Effector memory CD8-positive, alpha-beta T cell (primary cell): ENCODE results near the gene CFAP46.

Source experiments
- ATAC-seq: fragments of 150-1000 bp; cut with Tn5 transposase; replicated peaks from 2 replicates; pipeline ENCODE4 v1.10.0; 2021; ENCODE audit warnings: mild to moderate bottlenecking, moderate library complexity
- DNase-seq, 3 experiments: peaks; one replicate each; pipeline ENCODE4 v3.0.0; 2021
- H3K27ac Mint-ChIP-seq, 2 donors: one replicate each; pipeline ENCODE4 v1.8.0; 2022; ENCODE audit warnings: mild to moderate bottlenecking in 2 of 2, mixed read lengths in 2 of 2, moderate library complexity in 2 of 2
- H3K27me3 Mint-ChIP-seq, 2 donors: one replicate each; pipeline ENCODE4 v1.8.0; 2022; ENCODE audit warnings: mixed read lengths in 2 of 2
- H3K36me3 Mint-ChIP-seq: one replicate; pipeline ENCODE4 v1.8.0; 2022; ENCODE audit warnings: mild to moderate bottlenecking, moderate library complexity, mixed read lengths; ENCODE audit not compliant: insufficient read depth
- H3K4me1 Mint-ChIP-seq, 2 donors: one replicate each; pipeline ENCODE4 v1.8.0; 2022; ENCODE audit warnings: low read depth in 2 of 2, mixed read lengths in 2 of 2
- H3K4me3 Mint-ChIP-seq, 2 donors: one replicate each; pipeline ENCODE4 v1.8.0; 2022; ENCODE audit warnings: mild to moderate bottlenecking in 2 of 2, mixed read lengths in 2 of 2, moderate library complexity in 2 of 2
- H3K9me3 Mint-ChIP-seq, 2 donors: one replicate each; pipeline ENCODE4 v1.8.0; 2022; ENCODE audit warnings: mixed read lengths in 2 of 2

CFAP46 gene

GRCh38 chr10:132878091-132878729, 64.2 kb downstream of the CFAP46 start:
- no peaks in the 10 kb centered on the region for H3K36me3 Mint-ChIP-seq
- DNase-seq (no peak), ATAC-seq (no peak)
- H3K4me1 Mint-ChIP-seq = no peaks in the 10 kb centered on the region
- no peak overlapping the region for H3K27ac Mint-ChIP-seq
- no peak overlapping the region for H3K4me3 Mint-ChIP-seq
- H3K9me3 Mint-ChIP-seq = peaks cover 0 to 2% of the 10 kb centered on the region in 2 donors
- peaks cover 32 to 50% of the 10 kb centered on the region in 2 donors for H3K27me3 Mint-ChIP-seq

GRCh38 chr10:132877473-132877872, 64.9 kb downstream of the CFAP46 start:
- Mint-ChIP-seq H3K27ac (no peak overlapping the region), H3K36me3 (no peaks in the 10 kb centered on the region), H3K4me1 (no peaks in the 10 kb centered on the region), H3K27me3 (peaks cover 34 to 57% of the 10 kb centered on the region in 2 donors), H3K9me3 (peaks cover 0 to 2% of the 10 kb centered on the region in 2 donors), H3K4me3 (no peak overlapping the region)
- DNase-seq (no peak), ATAC-seq (no peak)

- H3K9me3 Mint-ChIP-seq = no peaks in the 10 kb centered on the region
- ATAC-seq = no peak
Measured at GRCh38 chr10:132876993-132877431, 65.4 kb downstream of the CFAP46 start.

GRCh38 chr10:132876131-132876860, 66.1 kb downstream of the CFAP46 start:
- no peak overlapping the region for H3K27ac Mint-ChIP-seq
- H3K4me1 Mint-ChIP-seq = no peaks in the 10 kb centered on the region
- no peak overlapping the region for H3K4me3 Mint-ChIP-seq
- H3K9me3 Mint-ChIP-seq = no peaks in the 10 kb centered on the region
- no peaks in the 10 kb centered on the region for H3K36me3 Mint-ChIP-seq
- ATAC-seq (no peak), DNase-seq (no peak)
- H3K27me3 Mint-ChIP-seq = peaks cover 38 to 57% of the 10 kb centered on the region in 2 donors

More at GRCh38 chr10:132876993-132877431, 65.4 kb downstream of the CFAP46 start:
- no peaks in the 10 kb centered on the region for H3K36me3 Mint-ChIP-seq
- DNase-seq = no peak
- H3K27me3 Mint-ChIP-seq = peaks cover 34 to 57% of the 10 kb centered on the region in 2 donors
- H3K4me1 Mint-ChIP-seq = no peaks in the 10 kb centered on the region
- H3K27ac Mint-ChIP-seq = no peak overlapping the region
- no peak overlapping the region for H3K4me3 Mint-ChIP-seq

GRCh38 chr10:132875435-132875834, 66.9 kb downstream of the CFAP46 start:
- Mint-ChIP-seq H3K4me1 (no peaks in the 10 kb centered on the region), H3K36me3 (no peaks in the 10 kb centered on the region), H3K27ac (no peak overlapping the region), H3K27me3 (peaks cover 40 to 59% of the 10 kb centered on the region in 2 donors), H3K9me3 (no peaks in the 10 kb centered on the region), H3K4me3 (no peak overlapping the region)
- DNase-seq (no peak), ATAC-seq (no peak)

GRCh38 chr10:132873395-132873794, 69.0 kb downstream of the CFAP46 start:
- Mint-ChIP-seq H3K27me3 (peaks cover 37 to 59% of the 10 kb centered on the region in 2 donors), H3K27ac (no peak overlapping the region), H3K4me3 (no peak overlapping the region), H3K36me3 (no peaks in the 10 kb centered on the region), H3K4me1 (no peaks in the 10 kb centered on the region), H3K9me3 (no peaks in the 10 kb centered on the region)
- DNase-seq = no peak
- ATAC-seq = no peak

- H3K4me3 Mint-ChIP-seq = no peak overlapping the region
- no peaks in the 10 kb centered on the region for H3K9me3 Mint-ChIP-seq
- no peaks in the 10 kb centered on the region for H3K36me3 Mint-ChIP-seq
- no peak for DNase-seq
- peaks cover 37 to 59% of the 10 kb centered on the region in 2 donors for H3K27me3 Mint-ChIP-seq
- no peak overlapping the region for H3K27ac Mint-ChIP-seq
- no peaks in the 10 kb centered on the region for H3K4me1 Mint-ChIP-seq
- no peak for ATAC-seq
Measured at GRCh38 chr10:132872658-132873057, 69.7 kb downstream of the CFAP46 start.

GRCh38 chr10:132870426-132870825, 71.9 kb downstream of the CFAP46 start:
- Mint-ChIP-seq H3K4me1 (no peaks in the 10 kb centered on the region), H3K4me3 (no peak overlapping the region), H3K27ac (no peak overlapping the region), H3K27me3 (peaks cover 30 to 57% of the 10 kb centered on the region in 2 donors), H3K36me3 (no peaks in the 10 kb centered on the region), H3K9me3 (no peaks in the 10 kb centered on the region)
- DNase-seq (no peak), ATAC-seq (no peak)

- no peaks in the 10 kb centered on the region for H3K4me1 Mint-ChIP-seq
- no peak overlapping the region for H3K4me3 Mint-ChIP-seq
- ATAC-seq = no peak
- H3K27ac Mint-ChIP-seq = no peak overlapping the region
- H3K27me3 Mint-ChIP-seq = peaks cover 26 to 58% of the 10 kb centered on the region in 2 donors
- H3K36me3 Mint-ChIP-seq = no peaks in the 10 kb centered on the region
- DNase-seq = no peak
- H3K9me3 Mint-ChIP-seq = no peaks in the 10 kb centered on the region
Measured at GRCh38 chr10:132869621-132870020, 72.7 kb downstream of the CFAP46 start.

- peaks cover 26 to 64% of the 10 kb centered on the region in 2 donors for H3K27me3 Mint-ChIP-seq
Measured at GRCh38 chr10:132868995-132869394, 73.4 kb downstream of the CFAP46 start.

GRCh38 chr10:132867801-132868644, 74.3 kb downstream of the CFAP46 start:
- H3K27ac Mint-ChIP-seq = no peak overlapping the region
- DNase-seq = no peak
- H3K27me3 Mint-ChIP-seq = peaks cover 27 to 64% of the 10 kb centered on the region in 2 donors

More at GRCh38 chr10:132868995-132869394, 73.4 kb downstream of the CFAP46 start:
- H3K36me3 Mint-ChIP-seq = no peaks in the 10 kb centered on the region
- no peaks in the 10 kb centered on the region for H3K4me1 Mint-ChIP-seq
- H3K9me3 Mint-ChIP-seq = no peaks in the 10 kb centered on the region
- ATAC-seq (no peak), DNase-seq (no peak)
- H3K27ac Mint-ChIP-seq = no peak overlapping the region
- no peak overlapping the region for H3K4me3 Mint-ChIP-seq

GRCh38 chr10:132866601-132867381, 75.6 kb downstream of the CFAP46 start:
- H3K36me3 Mint-ChIP-seq = no peaks in the 10 kb centered on the region
- H3K4me1 Mint-ChIP-seq = peaks cover 0 to 4% of the 10 kb centered on the region in 2 donors
- no peak for ATAC-seq
- H3K4me3 Mint-ChIP-seq = no peak overlapping the region
- H3K27ac Mint-ChIP-seq = no peak overlapping the region
- H3K27me3 Mint-ChIP-seq = peaks cover 26 to 64% of the 10 kb centered on the region in 2 donors
- no peak for DNase-seq
- no peaks in the 10 kb centered on the region for H3K9me3 Mint-ChIP-seq

More at GRCh38 chr10:132867801-132868644, 74.3 kb downstream of the CFAP46 start:
- Mint-ChIP-seq H3K4me3 (no peak overlapping the region), H3K36me3 (no peaks in the 10 kb centered on the region), H3K4me1 (peaks cover 0 to 4% of the 10 kb centered on the region in 2 donors), H3K9me3 (no peaks in the 10 kb centered on the region)
- no peak for ATAC-seq
